HEK293T (cell line): ENCODE measurements around the gene THRB.

Experiments used
- FOXA1 ChIP-seq: fragments of 450-650 bp; IDR thresholded peaks from 2 replicates; pipeline ENCODE4 v1.6.1; 2016; ENCODE audit warnings: mild to moderate bottlenecking
- FOXK2 ChIP-seq: fragments of 450-650 bp; IDR thresholded peaks from 2 replicates; pipeline ENCODE4 v1.6.1; 2016; ENCODE audit warnings: mild to moderate bottlenecking
- FOXM1 ChIP-seq: fragments of 450-650 bp; IDR thresholded peaks from 2 replicates; pipeline ENCODE4 v1.6.1; 2017; ENCODE audit warnings: mild to moderate bottlenecking, borderline replicate concordance
- L3MBTL2 ChIP-seq: fragments of 450-650 bp; conservative IDR thresholded peaks from 2 replicates; pipeline ENCODE4 v1.6.1; 2016; ENCODE audit warnings: mild to moderate bottlenecking
- SP1 ChIP-seq: fragments of 450-650 bp; IDR thresholded peaks from 2 replicates; pipeline ENCODE4 v1.6.1; 2017

- TF ChIP-seq FOXM1 (no peak), FOXK2 (no peak), L3MBTL2 (no peak), FOXA1 (no peak), SP1 (no peak)
These were observed 124.1 kb downstream of the THRB start for GRCh38 chr3:24370352-24371090.
